ENCODE measurements around the gene STRIT1.
"Not testable (repeated sequence)": the region's sequence is repeated elsewhere in the genome, so short reads cannot be mapped to it uniquely, and the experiment has no call there.

The STRIT1 gene

GRCh38 chr3:155313300-155313699 is 19.8 kb upstream of the STRIT1 start:
- no peak for DNase-seq (ENCODE audit: low read depth)

- DNase-seq (ENCODE audit: low read depth) = no peak
These were observed 19.3 kb upstream of the STRIT1 start for GRCh38 chr3:155312781-155313180.

GRCh38 chr3:155309581-155309980 is 16.1 kb upstream of the STRIT1 start:
- DNase-seq (ENCODE audit: low read depth) = no peak

GRCh38 chr3:155308831-155309230 is 15.3 kb upstream of the STRIT1 start:
- DNase-seq (ENCODE audit: low read depth) = no peak

GRCh38 chr3:155307183-155307582 is 13.7 kb upstream of the STRIT1 start:
- DNase-seq (ENCODE audit: low read depth) = no peak

GRCh38 chr3:155304394-155304793 is 10.9 kb upstream of the STRIT1 start:
- DNase-seq (ENCODE audit: low read depth) = no peak

GRCh38 chr3:155303540-155304097 is 10.1 kb upstream of the STRIT1 start:
- no peak for DNase-seq (ENCODE audit: low read depth)

GRCh38 chr3:155302891-155303290 is 9.4 kb upstream of the STRIT1 start:
- no peak for DNase-seq (ENCODE audit: low read depth)

GRCh38 chr3:155302481-155302880 is 9.0 kb upstream of the STRIT1 start:
- DNase-seq (ENCODE audit: low read depth) = no peak

GRCh38 chr3:155297100-155297499 is 3.6 kb upstream of the STRIT1 start:
- no peak for DNase-seq (ENCODE audit: low read depth)

GRCh38 chr3:155296413-155296812 is 2.9 kb upstream of the STRIT1 start:
- DNase-seq (ENCODE audit: low read depth) = no peak

- no peak for DNase-seq (ENCODE audit: low read depth)
These were observed 790 bp downstream of the STRIT1 start for GRCh38 chr3:155292693-155293092.

GRCh38 chr3:155292133-155292532 is 1.4 kb downstream of the STRIT1 start:
- DNase-seq (ENCODE audit: low read depth) = no peak

- no peak for DNase-seq (ENCODE audit: low read depth)
These were observed 6.7 kb downstream of the STRIT1 start for GRCh38 chr3:155286736-155287135.

- DNase-seq (ENCODE audit: low read depth) = no peak
These were observed 7.5 kb downstream of the STRIT1 start for GRCh38 chr3:155285936-155286335.

GRCh38 chr3:155283092-155284056 is 10.1 kb downstream of the STRIT1 start:
- no peak for DNase-seq (ENCODE audit: low read depth)

GRCh38 chr3:155282385-155283091 is 10.9 kb downstream of the STRIT1 start:
- DNase-seq (ENCODE audit: low read depth) = no peak

GRCh38 chr3:155281912-155282311 is 11.6 kb downstream of the STRIT1 start:
- DNase-seq (ENCODE audit: low read depth) = no peak

- not testable (repeated sequence) for DNase-seq (ENCODE audit: low read depth)
These were observed 17.4 kb downstream of the STRIT1 start for GRCh38 chr3:155276089-155276488.

- DNase-seq (ENCODE audit: low read depth) = not testable (repeated sequence)
These were observed 18.2 kb downstream of the STRIT1 start for GRCh38 chr3:155275159-155275754.

GRCh38 chr3:155274435-155274834 is 19.0 kb downstream of the STRIT1 start:
- DNase-seq (ENCODE audit: low read depth) = not testable (repeated sequence)

- DNase-seq (ENCODE audit: low read depth) = no peak
These were observed 22.2 kb downstream of the STRIT1 start for GRCh38 chr3:155271343-155271613.
